Measurements from ENCODE around the gene GID8.

DNA sequence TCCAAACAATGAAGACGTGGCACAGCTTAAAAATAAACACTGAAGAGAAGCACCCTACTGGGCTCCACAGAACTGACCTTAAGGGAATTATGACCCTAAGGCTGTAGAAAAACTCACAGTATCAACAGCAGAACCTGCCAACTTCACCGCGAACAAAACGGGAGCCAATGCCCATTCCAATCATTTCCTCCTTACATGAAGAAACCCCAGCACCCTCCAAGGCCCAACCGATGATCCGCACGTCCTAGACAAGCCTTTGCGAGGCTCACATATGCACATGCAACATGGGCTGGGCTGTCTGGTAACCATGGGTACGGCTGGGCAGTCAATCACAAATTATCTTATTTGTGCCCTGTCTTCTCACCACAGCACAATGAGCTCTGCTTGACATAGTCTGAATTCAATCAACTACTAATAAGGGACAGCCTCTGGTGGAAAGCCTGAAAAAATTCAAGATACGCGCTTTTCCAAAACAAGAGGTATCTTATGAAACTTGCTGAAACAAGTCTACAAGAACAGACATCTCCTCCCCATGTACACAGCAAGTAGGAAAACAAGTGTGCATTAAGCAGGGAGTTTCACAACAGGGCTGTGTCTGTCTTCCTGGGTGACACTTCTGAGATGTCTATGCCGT lies 13.4 kb upstream of the GID8 start:
- TF ChIP-seq EZH2 (IDR thresholded peaks at IDR 0.05; ENCODE audit: borderline replicate concordance, low read depth, low read length, severe bottlenecking), result no peak
- TF ChIP-seq, protein P1, sequence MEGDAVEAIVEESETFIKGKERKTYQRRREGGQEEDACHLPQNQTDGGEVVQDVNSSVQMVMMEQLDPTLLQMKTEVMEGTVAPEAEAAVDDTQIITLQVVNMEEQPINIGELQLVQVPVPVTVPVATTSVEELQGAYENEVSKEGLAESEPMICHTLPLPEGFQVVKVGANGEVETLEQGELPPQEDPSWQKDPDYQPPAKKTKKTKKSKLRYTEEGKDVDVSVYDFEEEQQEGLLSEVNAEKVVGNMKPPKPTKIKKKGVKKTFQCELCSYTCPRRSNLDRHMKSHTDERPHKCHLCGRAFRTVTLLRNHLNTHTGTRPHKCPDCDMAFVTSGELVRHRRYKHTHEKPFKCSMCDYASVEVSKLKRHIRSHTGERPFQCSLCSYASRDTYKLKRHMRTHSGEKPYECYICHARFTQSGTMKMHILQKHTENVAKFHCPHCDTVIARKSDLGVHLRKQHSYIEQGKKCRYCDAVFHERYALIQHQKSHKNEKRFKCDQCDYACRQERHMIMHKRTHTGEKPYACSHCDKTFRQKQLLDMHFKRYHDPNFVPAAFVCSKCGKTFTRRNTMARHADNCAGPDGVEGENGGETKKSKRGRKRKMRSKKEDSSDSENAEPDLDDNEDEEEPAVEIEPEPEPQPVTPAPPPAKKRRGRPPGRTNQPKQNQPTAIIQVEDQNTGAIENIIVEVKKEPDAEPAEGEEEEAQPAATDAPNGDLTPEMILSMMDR (IDR thresholded peaks at IDR 0.05; ENCODE audit: extremely low read depth in 1 of 2, insufficient read depth in 1 of 2, low read depth in 1 of 2, low read length in 2 of 2), result no peak
- no peak for TF ChIP-seq MYC (IDR thresholded peaks at IDR 0.05; ENCODE audit: low read depth, low read length)
- TF ChIP-seq, protein P2, sequence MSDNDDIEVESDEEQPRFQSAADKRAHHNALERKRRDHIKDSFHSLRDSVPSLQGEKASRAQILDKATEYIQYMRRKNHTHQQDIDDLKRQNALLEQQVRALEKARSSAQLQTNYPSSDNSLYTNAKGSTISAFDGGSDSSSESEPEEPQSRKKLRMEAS (IDR thresholded peaks at IDR 0.05; ENCODE audit: insufficient read depth, insufficient read length), result no peak
- no peak for TF ChIP-seq POLR2AphosphoS5 (IDR thresholded peaks at IDR 0.05; ENCODE audit: insufficient read depth, low read depth, low read length)
- no peak for TF ChIP-seq POLR2A (IDR thresholded peaks at IDR 0.05; ENCODE audit: low read depth, low read length)
